Measurements from ENCODE around the gene S100G. TPM values are rescaled to one million over a fixed set of nuclear protein-coding genes. Genes with fewer than 3 reads are reported as not detected.

The S100G gene
- polyA plus RNA-seq, 3 donors = not detected

DNA sequence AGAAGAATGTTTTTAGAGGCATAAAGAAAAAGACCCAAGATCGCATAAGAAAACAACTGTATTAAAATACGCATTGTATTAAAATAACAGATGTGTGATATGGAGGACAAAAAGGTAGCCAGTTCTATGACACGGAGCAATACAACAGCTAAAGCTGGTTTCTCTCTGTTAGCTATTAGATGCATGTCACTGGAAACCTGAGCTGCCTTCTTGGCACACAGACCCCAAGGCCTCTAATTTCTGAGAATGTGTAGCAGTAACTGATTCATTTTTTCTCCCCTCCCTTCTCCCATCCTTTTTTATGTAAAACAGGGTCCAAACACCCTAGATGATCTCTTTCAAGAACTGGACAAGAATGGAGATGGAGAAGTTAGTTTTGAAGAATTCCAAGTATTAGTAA is 4.1 kb downstream of the S100G start:
- Histone ChIP-seq H3K4me2 (replicated peaks; ENCODE audit: extremely low read depth, low read length, poor library complexity, severe bottlenecking) (no peak overlapping the region), H2AFZ (ENCODE audit: insufficient read depth, low read depth, low read length, poor library complexity, severe bottlenecking) (no peak overlapping the region), H4K20me1 (ENCODE audit: insufficient read depth, low read length) (no peaks in the 10 kb centered on the region), H3K4me3 (replicated peaks in 1 of 3; ENCODE audit: low read depth in 2 of 3, low read length in 3 of 3) (no peak overlapping the region), H3K27me3 (ENCODE audit: control insufficient read depth in 2 of 2, insufficient read depth in 2 of 2, low read length in 2 of 2) (peaks cover 0 to 7% of the 10 kb centered on the region in 2 donors), H3K4me1 (ENCODE audit: control insufficient read depth in 1 of 2, insufficient read depth in 2 of 2, low read length in 2 of 2) (no peaks in the 10 kb centered on the region), H3K79me2 (ENCODE audit: insufficient read depth, low read length) (no peaks in the 10 kb centered on the region), H3K27ac (ENCODE audit: low read depth in 1 of 2, low read length in 2 of 2) (no peak overlapping the region), H3K9ac (ENCODE audit: insufficient read depth, low read length, poor library complexity, severe bottlenecking) (no peak overlapping the region), H3K36me3 (replicated peaks in 1 of 2; ENCODE audit: control insufficient read depth in 1 of 2, insufficient read depth in 2 of 2, low read length in 2 of 2) (no peaks in the 10 kb centered on the region), H3K9me3 (replicated peaks in 1 of 2; ENCODE audit: control insufficient read depth in 1 of 2, insufficient read depth in 1 of 2, low read length in 2 of 2) (no peaks in the 10 kb centered on the region)
- DNase-seq = no peak
- peaks cover 0 to 2% (median 0%) of the 10 kb centered on the region in 7 donors for H3K9me3 Mint-ChIP-seq
- H3K27ac Mint-ChIP-seq = no peak overlapping the region
- no peak overlapping the region for H3K4me3 Mint-ChIP-seq
- H3K36me3 Mint-ChIP-seq = peaks cover 1 to 3% of the 10 kb centered on the region in 2 donors
- TF ChIP-seq, protein P1, sequence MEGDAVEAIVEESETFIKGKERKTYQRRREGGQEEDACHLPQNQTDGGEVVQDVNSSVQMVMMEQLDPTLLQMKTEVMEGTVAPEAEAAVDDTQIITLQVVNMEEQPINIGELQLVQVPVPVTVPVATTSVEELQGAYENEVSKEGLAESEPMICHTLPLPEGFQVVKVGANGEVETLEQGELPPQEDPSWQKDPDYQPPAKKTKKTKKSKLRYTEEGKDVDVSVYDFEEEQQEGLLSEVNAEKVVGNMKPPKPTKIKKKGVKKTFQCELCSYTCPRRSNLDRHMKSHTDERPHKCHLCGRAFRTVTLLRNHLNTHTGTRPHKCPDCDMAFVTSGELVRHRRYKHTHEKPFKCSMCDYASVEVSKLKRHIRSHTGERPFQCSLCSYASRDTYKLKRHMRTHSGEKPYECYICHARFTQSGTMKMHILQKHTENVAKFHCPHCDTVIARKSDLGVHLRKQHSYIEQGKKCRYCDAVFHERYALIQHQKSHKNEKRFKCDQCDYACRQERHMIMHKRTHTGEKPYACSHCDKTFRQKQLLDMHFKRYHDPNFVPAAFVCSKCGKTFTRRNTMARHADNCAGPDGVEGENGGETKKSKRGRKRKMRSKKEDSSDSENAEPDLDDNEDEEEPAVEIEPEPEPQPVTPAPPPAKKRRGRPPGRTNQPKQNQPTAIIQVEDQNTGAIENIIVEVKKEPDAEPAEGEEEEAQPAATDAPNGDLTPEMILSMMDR (IDR thresholded peaks at IDR 0.05) = no peak
- H3K27me3 Mint-ChIP-seq (ENCODE audit: low read depth in 3 of 3) = peaks cover 0 to 21% (median 0%) of the 10 kb centered on the region in 3 donors
- no CpG with 5 or more reads among the region's 3 CpGs for WGBS (ENCODE audit: insufficient coverage)
- H3K4me1 Mint-ChIP-seq = no peaks in the 10 kb centered on the region
- intact Hi-C loops (cut with micrococcal nuclease) = no loop called here

DNA sequence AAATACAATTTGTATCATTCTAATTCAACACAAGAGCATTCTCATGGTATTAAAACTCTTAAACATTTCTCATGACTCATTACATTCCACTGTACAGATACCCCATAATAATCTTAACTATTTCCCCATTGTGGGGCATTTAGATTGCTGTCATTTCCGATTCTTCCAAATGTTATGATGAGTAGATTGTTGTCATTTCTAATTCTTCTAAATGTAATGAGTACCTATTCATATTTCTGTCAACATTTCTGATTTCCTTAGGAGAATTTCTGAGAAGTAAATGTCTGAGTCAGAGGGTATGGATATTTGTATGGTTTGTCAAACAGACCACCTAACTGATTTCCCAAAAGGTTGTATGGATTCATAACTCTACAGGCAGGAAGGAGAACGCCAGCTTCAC is 8.3 kb downstream of the S100G start:
- no peaks in the 10 kb centered on the region for H3K36me3 ChIP-seq (replicated peaks in 1 of 2; ENCODE audit: control insufficient read depth in 1 of 2, insufficient read depth in 2 of 2, low read length in 2 of 2)
- Mint-ChIP-seq H3K4me1 (no peaks in the 10 kb centered on the region), H3K27ac (no peak overlapping the region), H3K9me3 (no peaks in the 10 kb centered on the region), H3K36me3 (peaks cover 1 to 3% of the 10 kb centered on the region in 2 donors), H3K4me3 (no peak overlapping the region), H3K27me3 (ENCODE audit: low read depth in 3 of 3) (peaks cover 0 to 23% (median 0%) of the 10 kb centered on the region in 3 donors)
- H3K27ac ChIP-seq (ENCODE audit: low read depth in 1 of 2, low read length in 2 of 2) = no peak overlapping the region
- no peak overlapping the region for H3K4me3 ChIP-seq (replicated peaks in 1 of 3; ENCODE audit: low read depth in 2 of 3, low read length in 3 of 3)
- no peaks in the 10 kb centered on the region for H3K4me1 ChIP-seq (ENCODE audit: control insufficient read depth in 1 of 2, insufficient read depth in 2 of 2, low read length in 2 of 2)
- intact Hi-C loops (cut with micrococcal nuclease) = no loop called here
- no CpG with 5 or more reads among the region's 2 CpGs for WGBS (ENCODE audit: insufficient coverage)
- H3K4me2 ChIP-seq (replicated peaks; ENCODE audit: extremely low read depth, low read length, poor library complexity, severe bottlenecking) = no peak overlapping the region
- no peak overlapping the region for H2AFZ ChIP-seq (ENCODE audit: insufficient read depth, low read depth, low read length, poor library complexity, severe bottlenecking)
- H4K20me1 ChIP-seq (ENCODE audit: insufficient read depth, low read length) = no peaks in the 10 kb centered on the region
- H3K79me2 ChIP-seq (ENCODE audit: insufficient read depth, low read length) = no peaks in the 10 kb centered on the region
- H3K9ac ChIP-seq (ENCODE audit: insufficient read depth, low read length, poor library complexity, severe bottlenecking) = no peak overlapping the region
- DNase-seq = no peak
- TF ChIP-seq, protein P1 (IDR thresholded peaks at IDR 0.05) = no peak
- no peaks in the 10 kb centered on the region for H3K9me3 ChIP-seq (replicated peaks in 1 of 2; ENCODE audit: control insufficient read depth in 1 of 2, insufficient read depth in 1 of 2, low read length in 2 of 2)
- peaks cover 0 to 9% of the 10 kb centered on the region in 2 donors for H3K27me3 ChIP-seq (ENCODE audit: control insufficient read depth in 2 of 2, insufficient read depth in 2 of 2, low read length in 2 of 2)
